ENCODE measurements around the gene SPHK2.
A peak's percentile ranks its signal among the peaks of the same experiment; 100 is the strongest.

The SPHK2 gene

DNA sequence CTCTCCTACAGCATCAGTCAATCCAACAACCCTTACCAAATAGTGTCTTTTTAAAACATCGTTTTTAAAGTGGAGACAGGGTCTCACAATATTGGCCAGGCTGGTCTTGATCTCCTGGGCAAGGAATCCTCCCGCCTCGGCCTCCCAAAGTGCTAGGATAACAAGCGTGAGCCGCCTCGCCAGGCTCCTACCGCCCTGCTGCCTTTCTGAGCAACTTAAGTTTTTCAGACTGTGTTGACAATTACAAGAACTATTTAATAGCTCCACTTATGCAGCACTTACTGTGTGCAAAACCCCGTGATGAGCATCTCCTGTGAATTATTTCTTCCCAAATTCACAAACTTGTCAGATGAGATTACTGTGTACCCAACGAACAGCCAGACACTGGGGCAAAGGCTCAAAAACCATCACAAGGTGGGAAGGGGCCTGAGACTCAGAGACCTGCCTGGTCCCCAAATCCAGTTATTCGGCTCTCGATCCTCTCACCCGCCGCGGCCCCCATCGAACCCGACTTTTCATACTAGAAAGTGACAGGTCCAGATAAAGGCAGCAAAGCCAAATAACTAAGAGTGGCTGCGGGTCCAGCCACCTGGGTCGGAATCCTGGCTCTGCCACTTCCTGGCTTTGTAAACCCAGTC lies 909 bp upstream of the SPHK2 start:
- peak overlapping the region; percentile 69 for H2AK5ac ChIP-seq (ENCODE audit: low read length)
- H3K27me3 ChIP-seq (ENCODE audit: insufficient read depth, low read length) = no peaks in the 10 kb centered on the region
- H2BK120ac ChIP-seq (ENCODE audit: insufficient read depth, low read length, poor library complexity) = peak overlapping the region; percentile 44
- peaks cover 34% of the 10 kb centered on the region in 2 experiments for H3K36me3 ChIP-seq (ENCODE audit: control insufficient read depth in 1 of 2, insufficient read depth in 2 of 2, low read length in 2 of 2)
- H3K23ac ChIP-seq (ENCODE audit: low read length) = no peak overlapping the region
- peak overlapping the region; percentile 86 for H3K14ac ChIP-seq (ENCODE audit: low read length)
- no peak overlapping the region for H2BK12ac ChIP-seq (ENCODE audit: low read length)
- peaks cover 16% of the 10 kb centered on the region for H3K79me2 ChIP-seq (ENCODE audit: control insufficient read depth, insufficient read depth, low read length, poor library complexity)
- peaks cover 9% of the 10 kb centered on the region for H3K79me1 ChIP-seq (ENCODE audit: low read length)
- H3K9me3 ChIP-seq (ENCODE audit: insufficient read depth, low read depth, low read length) = peaks cover 2% of the 10 kb centered on the region
- peak overlapping the region; percentile 83 for H2BK5ac ChIP-seq (ENCODE audit: low read depth, low read length, poor library complexity)
- peak overlapping the region; percentile 89 for H4K91ac ChIP-seq (ENCODE audit: low read depth, low read length)
- peak overlapping the region; percentile 96 for H3K9ac ChIP-seq (ENCODE audit: low read length)
- peak overlapping the region; percentile 66 for H3K4me2 ChIP-seq (ENCODE audit: low read length)
- peak; percentile 42 to 51 for DNase-seq
- H3K4me1 ChIP-seq (ENCODE audit: control insufficient read depth in 1 of 2, insufficient read depth in 2 of 2, low read length in 2 of 2) = peaks cover 5 to 14% of the 10 kb centered on the region in 2 experiments
- H4K12ac ChIP-seq (ENCODE audit: low read depth, low read length) = peak overlapping the region; percentile 59
- peak overlapping the region; percentile 99 for H3K4ac ChIP-seq (ENCODE audit: low read depth, low read length)
- H4K8ac ChIP-seq (ENCODE audit: low read depth, low read length) = peak overlapping the region; percentile 92
- H3K18ac ChIP-seq (ENCODE audit: low read length) = peak overlapping the region; percentile 93
- no peak overlapping the region for H2AFZ ChIP-seq (ENCODE audit: insufficient read depth, low read length, poor library complexity)
- H3K4me3 ChIP-seq (ENCODE audit: low read depth, low read length) = peak overlapping the region; percentile 95
- peak overlapping the region; percentile 77 for H3K27ac ChIP-seq (ENCODE audit: low read depth, low read length)
- WGBS (ENCODE audit: extremely low coverage, insufficient coverage, insufficient read length) = no CpG with 5 or more reads among the region's 18 CpGs

DNA sequence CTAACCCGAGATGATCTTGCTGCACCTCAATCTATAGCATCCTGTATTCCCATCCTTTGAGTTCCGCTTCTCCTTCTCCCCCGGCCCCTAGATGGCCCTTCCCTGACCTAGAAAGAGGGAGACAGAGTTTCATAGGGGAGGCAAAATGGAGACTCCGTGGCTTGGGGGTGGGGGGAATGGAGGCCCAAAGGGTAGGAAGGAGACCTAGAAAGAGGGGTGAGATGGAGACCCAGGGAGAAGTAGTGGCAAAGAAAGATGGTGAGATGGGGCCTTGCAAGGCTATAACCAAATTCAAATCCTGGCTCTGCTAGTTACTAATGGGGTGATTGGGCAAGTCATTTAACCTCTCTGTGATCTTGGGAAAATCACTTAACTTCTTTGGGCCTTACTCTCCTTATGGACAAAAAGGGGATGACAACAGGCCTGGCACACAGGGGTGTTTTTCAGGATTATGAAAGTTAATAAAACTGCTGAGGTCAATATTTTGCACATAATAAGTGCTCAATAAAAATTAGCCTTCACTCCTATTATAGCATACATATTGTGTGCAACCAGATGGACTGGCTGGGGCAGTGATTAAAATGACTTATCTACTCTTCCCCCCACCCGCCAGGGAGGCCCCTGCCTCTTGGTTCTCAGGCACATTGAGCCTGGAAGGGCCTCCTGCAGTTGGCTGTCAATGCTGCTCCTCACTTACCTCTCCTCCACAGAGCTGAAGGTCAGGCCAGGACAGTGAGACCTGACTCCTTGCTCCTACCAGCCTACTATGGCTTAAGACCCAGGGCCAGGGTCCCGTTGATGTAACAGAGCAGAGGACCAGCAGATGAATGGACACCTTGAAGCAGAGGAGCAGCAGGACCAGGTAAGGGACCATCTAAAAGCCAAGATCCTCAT lies 633 bp downstream of the SPHK2 start:
- Histone ChIP-seq H4K8ac (ENCODE audit: low read depth, low read length) (peak overlapping the region; percentile 87), H3K18ac (ENCODE audit: low read length) (peak overlapping the region; percentile 40), H3K27me3 (ENCODE audit: insufficient read depth, low read length) (no peaks in the 10 kb centered on the region), H4K91ac (ENCODE audit: low read depth, low read length) (peak overlapping the region; percentile 87), H3K9ac (ENCODE audit: low read length) (peak overlapping the region; percentile 60), H3K79me2 (ENCODE audit: control insufficient read depth, insufficient read depth, low read length, poor library complexity) (peaks cover 16% of the 10 kb centered on the region), H3K23ac (ENCODE audit: low read length) (peak overlapping the region; percentile 34), H2BK12ac (ENCODE audit: low read length) (peak overlapping the region; percentile 41), H3K27ac (ENCODE audit: low read depth, low read length) (peak overlapping the region; percentile 39), H3K4ac (ENCODE audit: low read depth, low read length) (peak overlapping the region; percentile 66), H4K12ac (ENCODE audit: low read depth, low read length) (peak overlapping the region; percentile 66), H2AFZ (ENCODE audit: insufficient read depth, low read length, poor library complexity) (peak overlapping the region; percentile 37), H3K79me1 (ENCODE audit: low read length) (peaks cover 12% of the 10 kb centered on the region), H3K36me3 (ENCODE audit: control insufficient read depth in 1 of 2, insufficient read depth in 2 of 2, low read length in 2 of 2) (peaks cover 29 to 30% of the 10 kb centered on the region in 2 experiments), H2BK120ac (ENCODE audit: insufficient read depth, low read length, poor library complexity) (peak overlapping the region; percentile 23), H3K4me2 (ENCODE audit: low read length) (peak overlapping the region; percentile 62), H2BK5ac (ENCODE audit: low read depth, low read length, poor library complexity) (peak overlapping the region; percentile 35), H2AK5ac (ENCODE audit: low read length) (peak overlapping the region; percentile 69), H3K4me1 (ENCODE audit: control insufficient read depth in 1 of 2, insufficient read depth in 2 of 2, low read length in 2 of 2) (peaks cover 7 to 19% of the 10 kb centered on the region in 2 experiments), H3K14ac (ENCODE audit: low read length) (peak overlapping the region; percentile 73), H3K4me3 (ENCODE audit: low read depth, low read length) (peak overlapping the region; percentile 62), H3K9me3 (ENCODE audit: insufficient read depth, low read depth, low read length) (peaks cover 2% of the 10 kb centered on the region)
- DNase-seq = no peak
- WGBS (ENCODE audit: extremely low coverage, insufficient coverage, insufficient read length) = no CpG with 5 or more reads among the region's 6 CpGs

DNA sequence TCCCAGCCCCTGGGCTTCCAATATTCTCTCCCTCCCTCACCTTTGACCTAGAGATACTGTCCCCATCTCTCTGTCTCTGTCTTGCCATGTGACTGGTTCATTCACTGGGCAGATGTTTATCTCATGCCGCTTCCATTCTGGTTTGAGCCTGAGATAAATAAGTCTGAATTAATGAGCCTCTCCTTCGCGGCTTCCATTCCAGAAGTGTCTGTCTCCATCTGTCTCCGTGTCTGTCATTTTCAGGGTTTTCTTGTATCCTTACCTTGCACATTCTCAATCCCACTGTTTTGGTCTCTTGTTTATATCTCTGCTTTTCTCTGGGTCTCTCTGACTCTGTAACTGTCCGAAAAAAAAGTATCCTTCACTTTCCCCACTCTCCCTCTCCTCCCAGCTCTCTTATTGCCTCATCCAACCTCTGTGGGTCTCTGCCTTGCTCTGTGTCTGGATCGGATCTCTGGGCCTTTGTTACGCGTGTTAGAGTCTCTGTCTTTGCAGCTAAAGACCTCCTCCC lies 4.3 kb downstream of the SPHK2 start:
- Histone ChIP-seq H2AFZ (ENCODE audit: insufficient read depth, low read length, poor library complexity) (peak overlapping the region; percentile 83), H3K9me3 (ENCODE audit: insufficient read depth, low read depth, low read length) (no peaks in the 10 kb centered on the region), H2AK5ac (ENCODE audit: low read length) (no peak overlapping the region), H4K8ac (ENCODE audit: low read depth, low read length) (peak overlapping the region; percentile 94), H3K9ac (ENCODE audit: low read length) (peak overlapping the region; percentile 9), H3K23ac (ENCODE audit: low read length) (no peak overlapping the region), H2BK12ac (ENCODE audit: low read length) (no peak overlapping the region), H3K79me1 (ENCODE audit: low read length) (peaks cover 11% of the 10 kb centered on the region), H3K14ac (ENCODE audit: low read length) (no peak overlapping the region), H3K79me2 (ENCODE audit: control insufficient read depth, insufficient read depth, low read length, poor library complexity) (peaks cover 3% of the 10 kb centered on the region), H3K36me3 (ENCODE audit: control insufficient read depth in 1 of 2, insufficient read depth in 2 of 2, low read length in 2 of 2) (peaks cover 2 to 3% of the 10 kb centered on the region in 2 experiments), H3K4me2 (ENCODE audit: low read length) (peak overlapping the region; percentile 53), H2BK5ac (ENCODE audit: low read depth, low read length, poor library complexity) (peak overlapping the region; percentile 67), H3K4me1 (ENCODE audit: control insufficient read depth in 1 of 2, insufficient read depth in 2 of 2, low read length in 2 of 2) (peaks cover 6 to 10% of the 10 kb centered on the region in 2 experiments), H4K12ac (ENCODE audit: low read depth, low read length) (peak overlapping the region; percentile 80), H4K91ac (ENCODE audit: low read depth, low read length) (peak overlapping the region; percentile 74), H2BK120ac (ENCODE audit: insufficient read depth, low read length, poor library complexity) (peak overlapping the region; percentile 46), H3K27ac (ENCODE audit: low read depth, low read length) (peak overlapping the region; percentile 76), H3K18ac (ENCODE audit: low read length) (no peak overlapping the region), H3K27me3 (ENCODE audit: insufficient read depth, low read length) (no peaks in the 10 kb centered on the region), H3K4me3 (ENCODE audit: low read depth, low read length) (no peak overlapping the region), H3K4ac (ENCODE audit: low read depth, low read length) (no peak overlapping the region)
- no peak for DNase-seq
- WGBS (ENCODE audit: extremely low coverage, insufficient coverage, insufficient read length) = no CpG with 5 or more reads among the region's 8 CpGs

DNA sequence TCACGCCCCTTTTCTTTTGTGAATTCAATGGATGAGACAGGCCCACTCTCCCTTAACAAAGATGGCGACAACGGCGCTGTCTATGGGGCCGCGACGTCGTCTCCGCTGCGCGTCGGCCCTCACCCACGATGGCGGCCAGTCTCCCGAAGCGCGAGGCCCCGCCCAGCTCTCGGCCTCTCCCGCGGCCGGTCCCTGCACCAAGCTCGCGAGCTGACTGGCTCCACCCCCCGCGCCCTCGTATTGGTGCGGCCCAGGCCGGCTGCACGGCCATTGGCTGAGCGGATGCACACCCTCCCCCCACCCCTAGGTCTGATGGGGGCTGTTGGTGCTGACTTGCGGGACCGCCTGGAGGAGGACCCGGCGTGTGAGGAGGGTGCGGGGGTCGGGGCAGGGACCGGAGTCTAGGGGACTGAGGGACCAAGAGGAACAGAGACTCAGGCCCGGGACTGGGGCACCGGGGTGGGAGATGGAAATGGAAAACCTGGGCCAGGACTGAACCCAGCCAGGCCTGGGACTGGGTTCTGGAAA lies 4.8 kb downstream of the SPHK2 start:
- H3K4me2 ChIP-seq (ENCODE audit: low read length) = peak overlapping the region; percentile 93
- peak overlapping the region; percentile 74 for H4K91ac ChIP-seq (ENCODE audit: low read depth, low read length)
- peaks cover 6 to 10% of the 10 kb centered on the region in 2 experiments for H3K4me1 ChIP-seq (ENCODE audit: control insufficient read depth in 1 of 2, insufficient read depth in 2 of 2, low read length in 2 of 2)
- peak; percentile 96 to 97 for DNase-seq
- no peak overlapping the region for H2AK5ac ChIP-seq (ENCODE audit: low read length)
- no peak overlapping the region for H3K23ac ChIP-seq (ENCODE audit: low read length)
- peak overlapping the region; percentile 67 for H2BK5ac ChIP-seq (ENCODE audit: low read depth, low read length, poor library complexity)
- H3K27me3 ChIP-seq (ENCODE audit: insufficient read depth, low read length) = no peaks in the 10 kb centered on the region
- no peaks in the 10 kb centered on the region for H3K79me2 ChIP-seq (ENCODE audit: control insufficient read depth, insufficient read depth, low read length, poor library complexity)
- no peak overlapping the region for H2BK12ac ChIP-seq (ENCODE audit: low read length)
- peak overlapping the region; percentile 80 for H3K4me3 ChIP-seq (ENCODE audit: low read depth, low read length)
- H4K12ac ChIP-seq (ENCODE audit: low read depth, low read length) = peak overlapping the region; percentile 80
- H3K79me1 ChIP-seq (ENCODE audit: low read length) = peaks cover 7% of the 10 kb centered on the region
- H3K4ac ChIP-seq (ENCODE audit: low read depth, low read length) = peak overlapping the region; percentile 44
- H4K8ac ChIP-seq (ENCODE audit: low read depth, low read length) = peak overlapping the region; percentile 94
- whole genome bisulfite sequencing (ENCODE audit: extremely low coverage, insufficient coverage, insufficient read length) = no CpG with 5 or more reads among the region's 40 CpGs
- peak overlapping the region; percentile 46 for H2BK120ac ChIP-seq (ENCODE audit: insufficient read depth, low read length, poor library complexity)
- H3K18ac ChIP-seq (ENCODE audit: low read length) = peak overlapping the region; percentile 45
- peak overlapping the region; percentile 81 for H3K9ac ChIP-seq (ENCODE audit: low read length)
- no peaks in the 10 kb centered on the region for H3K9me3 ChIP-seq (ENCODE audit: insufficient read depth, low read depth, low read length)
- H3K36me3 ChIP-seq (ENCODE audit: control insufficient read depth in 1 of 2, insufficient read depth in 2 of 2, low read length in 2 of 2) = peaks cover 2 to 3% of the 10 kb centered on the region in 2 experiments
- H3K14ac ChIP-seq (ENCODE audit: low read length) = peak overlapping the region; percentile 1
- H3K27ac ChIP-seq (ENCODE audit: low read depth, low read length) = peak overlapping the region; percentile 76
- peak overlapping the region; percentile 83 for H2AFZ ChIP-seq (ENCODE audit: insufficient read depth, low read length, poor library complexity)
